AML-193 (cell line): ENCODE data around the gene CIAO3.
"Not testable (repeated sequence)": the region's sequence is repeated elsewhere in the genome, so short reads cannot be mapped to it uniquely, and the experiment has no call there.

ENCODE experiments used
- DNase-seq, 2 experiments: peaks; one replicate each; lab custom pipeline; 2025; lab: John Stamatoyannopoulos, UW

The CIAO3 gene

GRCh38 chr16:692356-693108 is 48.3 kb downstream of the CIAO3 start:
- no peak for DNase-seq

- not testable (repeated sequence) for DNase-seq
Measured at GRCh38 chr16:691242-691641, 49.6 kb downstream of the CIAO3 start.

GRCh38 chr16:689175-689897 is 51.5 kb downstream of the CIAO3 start:
- DNase-seq: no peak

GRCh38 chr16:687499-687898 is 53.3 kb downstream of the CIAO3 start:
- DNase-seq: no peak

GRCh38 chr16:686459-687260 is 54.1 kb downstream of the CIAO3 start:
- no peak for DNase-seq

- DNase-seq: peak in 1 of 2 experiments; percentile 15
Measured at GRCh38 chr16:685967-686366, 54.8 kb downstream of the CIAO3 start.

- no peak for DNase-seq
Measured at GRCh38 chr16:684961-685696, 55.7 kb downstream of the CIAO3 start.

- DNase-seq: peak; percentile 72 to 87
Measured at GRCh38 chr16:684071-684794, 56.6 kb downstream of the CIAO3 start, which contains the start of gene JMJD8. Gene JMJD8 (minus strand): TSS chr16:684334. CDS start chr16:684319, 15 bp downstream.

GRCh38 chr16:683396-684070 is 57.3 kb downstream of the CIAO3 start:
- DNase-seq: no peak

- no peak for DNase-seq
Measured at GRCh38 chr16:682493-683395, 58.1 kb downstream of the CIAO3 start.

- no peak for DNase-seq
Measured at GRCh38 chr16:681746-682427, 58.9 kb downstream of the CIAO3 start.

- DNase-seq: peak; percentile 16 to 19
Measured at GRCh38 chr16:680967-681745, 59.6 kb downstream of the CIAO3 start.

GRCh38 chr16:680625-680945 is 60.2 kb downstream of the CIAO3 start:
- no peak for DNase-seq

GRCh38 chr16:679814-680624 is 60.8 kb downstream of the CIAO3 start, which contains the start of gene STUB1:
Gene STUB1 (plus strand): TSS chr16:680410. CDS start chr16:680526, 116 bp downstream.
- peak; percentile 65 to 69 for DNase-seq
